Stomach (tissue), 4 donors: Measurements from ENCODE around the gene CADPS.

Experiments
- POLR2A ChIP-seq, 4 donors: fragments of 450-650 bp; IDR thresholded peaks; one replicate each; pipeline ENCODE4 v1.6.1; 2016; ENCODE audit warnings: antibody characterized with exemption in 4 of 4, control low read depth in 2 of 4, mild to moderate bottlenecking in 1 of 4, moderate library complexity in 1 of 4
- TF ChIP-seq, protein P1 (sequence below), 7 experiments: fragments of 450-650 bp in 4 of 7; fragments of 200-600 bp in 3 of 7; sonication (generic) in 3 of 7; IDR thresholded peaks; one replicate each; pipeline ENCODE4 v1.5.1; 2016 to 2019; ENCODE audit warnings: antibody characterized with exemption in 7 of 7, control low read depth in 2 of 7, mild to moderate bottlenecking in 1 of 7

DNA sequence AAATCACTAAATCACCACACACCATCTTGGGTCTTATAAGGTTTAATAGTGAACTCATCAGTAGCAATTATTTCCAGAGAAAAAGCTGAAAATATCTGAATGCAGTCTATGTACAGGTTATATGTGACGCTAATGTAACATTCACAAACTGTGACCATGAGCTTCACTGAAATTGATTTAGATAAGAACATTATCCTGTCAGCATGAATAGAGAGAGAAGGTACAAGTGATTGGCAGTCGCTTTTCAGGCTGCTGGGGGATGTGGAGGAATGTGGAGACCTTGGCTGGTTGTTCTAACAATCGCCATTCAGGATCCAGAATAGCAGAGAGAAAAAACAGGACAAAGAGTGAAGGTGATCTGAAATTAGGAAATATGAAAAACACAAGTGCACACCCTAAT is 98.1 kb downstream of the CADPS start:
- TF ChIP-seq, protein P1, sequence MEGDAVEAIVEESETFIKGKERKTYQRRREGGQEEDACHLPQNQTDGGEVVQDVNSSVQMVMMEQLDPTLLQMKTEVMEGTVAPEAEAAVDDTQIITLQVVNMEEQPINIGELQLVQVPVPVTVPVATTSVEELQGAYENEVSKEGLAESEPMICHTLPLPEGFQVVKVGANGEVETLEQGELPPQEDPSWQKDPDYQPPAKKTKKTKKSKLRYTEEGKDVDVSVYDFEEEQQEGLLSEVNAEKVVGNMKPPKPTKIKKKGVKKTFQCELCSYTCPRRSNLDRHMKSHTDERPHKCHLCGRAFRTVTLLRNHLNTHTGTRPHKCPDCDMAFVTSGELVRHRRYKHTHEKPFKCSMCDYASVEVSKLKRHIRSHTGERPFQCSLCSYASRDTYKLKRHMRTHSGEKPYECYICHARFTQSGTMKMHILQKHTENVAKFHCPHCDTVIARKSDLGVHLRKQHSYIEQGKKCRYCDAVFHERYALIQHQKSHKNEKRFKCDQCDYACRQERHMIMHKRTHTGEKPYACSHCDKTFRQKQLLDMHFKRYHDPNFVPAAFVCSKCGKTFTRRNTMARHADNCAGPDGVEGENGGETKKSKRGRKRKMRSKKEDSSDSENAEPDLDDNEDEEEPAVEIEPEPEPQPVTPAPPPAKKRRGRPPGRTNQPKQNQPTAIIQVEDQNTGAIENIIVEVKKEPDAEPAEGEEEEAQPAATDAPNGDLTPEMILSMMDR (IDR thresholded peaks at IDR 0.05): no peak
- no peak for TF ChIP-seq POLR2A (IDR thresholded peaks at IDR 0.05)
